GM18873 (cell line): ENCODE results near the gene IGLON5.

ENCODE experiments used
- ATAC-seq: cut with Tn5 transposase; IDR thresholded peaks from one replicate; pipeline ENCODE4 v1.9.1; 2021; ENCODE audit warnings: mild to moderate bottlenecking, moderate library complexity, moderate number of reproducible peaks; ENCODE audit not compliant: unreplicated experiment, low FRiP score

The IGLON5 gene

GRCh38 chr19:51317376-51317775 lies 5.9 kb downstream of the IGLON5 start:
- ATAC-seq, result no peak

GRCh38 chr19:51317968-51318367 lies 6.5 kb downstream of the IGLON5 start:
- ATAC-seq, result no peak

GRCh38 chr19:51318687-51319648 lies 7.5 kb downstream of the IGLON5 start:
- no peak for ATAC-seq

- ATAC-seq, result no peak
Observed at GRCh38 chr19:51319649-51320279, 8.3 kb downstream of the IGLON5 start.

GRCh38 chr19:51320280-51320657 lies 8.8 kb downstream of the IGLON5 start:
- no peak for ATAC-seq

- no peak for ATAC-seq
Observed at GRCh38 chr19:51321799-51322198, 10.4 kb downstream of the IGLON5 start.

- ATAC-seq, result no peak
Observed at GRCh38 chr19:51323481-51324166, 12.2 kb downstream of the IGLON5 start.

GRCh38 chr19:51324167-51324481 lies 12.7 kb downstream of the IGLON5 start:
- ATAC-seq, result no peak

GRCh38 chr19:51325161-51325976 lies 13.9 kb downstream of the IGLON5 start:
- ATAC-seq, result no peak

GRCh38 chr19:51326216-51327065 lies 15.0 kb downstream of the IGLON5 start:
- ATAC-seq, result no peak

- ATAC-seq, result no peak
Observed at GRCh38 chr19:51327066-51328001, 15.9 kb downstream of the IGLON5 start.

GRCh38 chr19:51329411-51329810 lies 18.0 kb downstream of the IGLON5 start:
- ATAC-seq, result no peak

- no peak for ATAC-seq
Observed at GRCh38 chr19:51330366-51330765, 18.9 kb downstream of the IGLON5 start.

- ATAC-seq, result no peak
Observed at GRCh38 chr19:51331193-51331592, 19.7 kb downstream of the IGLON5 start.

- no peak for ATAC-seq
Observed at GRCh38 chr19:51331716-51332115, 20.3 kb downstream of the IGLON5 start.

GRCh38 chr19:51333836-51334460 lies 22.5 kb downstream of the IGLON5 start:
- no peak for ATAC-seq

GRCh38 chr19:51337141-51337860 lies 25.9 kb downstream of the IGLON5 start:
- ATAC-seq, result no peak
